ENCODE measurements around the gene FBXO10.

The FBXO10 gene

DNA sequence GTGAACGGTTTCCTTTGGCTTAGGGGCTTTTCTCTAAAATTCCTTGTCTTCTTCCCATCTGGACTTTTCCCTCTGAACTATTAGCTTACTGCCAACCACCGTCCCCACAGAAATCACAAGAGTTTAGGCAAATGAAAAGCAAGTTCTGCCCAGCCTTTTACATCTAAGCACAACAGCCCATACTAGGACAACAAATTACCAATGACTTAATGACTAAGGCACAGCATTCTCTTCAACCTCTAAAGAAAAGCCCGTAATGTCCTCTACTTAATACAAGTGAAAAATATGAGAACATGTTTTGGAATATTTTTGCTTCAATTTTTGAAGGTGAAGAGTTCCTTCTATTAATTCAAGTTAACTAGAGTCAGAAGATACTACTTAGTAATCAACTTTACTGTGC is 112.2 kb downstream of the FBXO10 start:
- H3K27ac ChIP-seq (ENCODE audit: low read length) = peak overlapping the region; percentile 84

More for the DNA sequence above, 112.2 kb downstream of the FBXO10 start:
- no peaks in the 10 kb centered on the region for H3K9me3 ChIP-seq (ENCODE audit: insufficient read depth, low read length)
- H2AFZ ChIP-seq (ENCODE audit: low read depth, low read length) = no peak overlapping the region
- H3K4me1 ChIP-seq (ENCODE audit: low read length) = peaks cover 19% of the 10 kb centered on the region
- peak overlapping the region; percentile 96 for H3K4me3 ChIP-seq (ENCODE audit: low read length)
- peaks cover 21% of the 10 kb centered on the region for H3K36me3 ChIP-seq (replicated peaks; ENCODE audit: low read depth, low read length)
- TF ChIP-seq, protein P1, sequence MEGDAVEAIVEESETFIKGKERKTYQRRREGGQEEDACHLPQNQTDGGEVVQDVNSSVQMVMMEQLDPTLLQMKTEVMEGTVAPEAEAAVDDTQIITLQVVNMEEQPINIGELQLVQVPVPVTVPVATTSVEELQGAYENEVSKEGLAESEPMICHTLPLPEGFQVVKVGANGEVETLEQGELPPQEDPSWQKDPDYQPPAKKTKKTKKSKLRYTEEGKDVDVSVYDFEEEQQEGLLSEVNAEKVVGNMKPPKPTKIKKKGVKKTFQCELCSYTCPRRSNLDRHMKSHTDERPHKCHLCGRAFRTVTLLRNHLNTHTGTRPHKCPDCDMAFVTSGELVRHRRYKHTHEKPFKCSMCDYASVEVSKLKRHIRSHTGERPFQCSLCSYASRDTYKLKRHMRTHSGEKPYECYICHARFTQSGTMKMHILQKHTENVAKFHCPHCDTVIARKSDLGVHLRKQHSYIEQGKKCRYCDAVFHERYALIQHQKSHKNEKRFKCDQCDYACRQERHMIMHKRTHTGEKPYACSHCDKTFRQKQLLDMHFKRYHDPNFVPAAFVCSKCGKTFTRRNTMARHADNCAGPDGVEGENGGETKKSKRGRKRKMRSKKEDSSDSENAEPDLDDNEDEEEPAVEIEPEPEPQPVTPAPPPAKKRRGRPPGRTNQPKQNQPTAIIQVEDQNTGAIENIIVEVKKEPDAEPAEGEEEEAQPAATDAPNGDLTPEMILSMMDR (IDR thresholded peaks at IDR 0.05; ENCODE audit: low read depth, low read length) = no peak
- no peak for TF ChIP-seq EZH2phosphoT487 (IDR thresholded peaks at IDR 0.05; ENCODE audit: low read depth)
- peak overlapping the region; percentile 91 for H3K4me2 ChIP-seq (ENCODE audit: low read length)
- H3K79me2 ChIP-seq (ENCODE audit: low read length) = peaks cover 58% of the 10 kb centered on the region
- H4K20me1 ChIP-seq (ENCODE audit: insufficient read depth, low read length) = peaks cover 37% of the 10 kb centered on the region
- peak overlapping the region; percentile 92 for H3K9ac ChIP-seq (ENCODE audit: low read length)
- no peaks in the 10 kb centered on the region for H3K27me3 ChIP-seq (ENCODE audit: low read depth, low read length)

All from OCI-LY3 (cell line).